Naive thymus-derived CD8-positive, alpha-beta T cell (primary cell): ENCODE results near the gene NADK2. TPM values are rescaled to one million over a fixed set of nuclear protein-coding genes. Genes with fewer than 3 reads are reported as not detected.

Experiments
- ATAC-seq, 2 donors: fragments of 150-1000 bp; cut with Tn5 transposase in 1 of 2; sonication (Bioruptor Pico), chemical (Tn5 transposase) in 1 of 2; 1 replicate in 1 of 2; 2 replicates in 1 of 2; pipeline ENCODE4 v1.10.0; 2021; ENCODE audit warnings: mild to moderate bottlenecking in 2 of 2, moderate library complexity in 2 of 2
- POLR2A ChIA-PET: fragments of 350-600 bp; sonication (Branson Sonifier 250); formaldehyde crosslinking; loops from one replicate; lab custom pipeline; 2021; ENCODE audit warnings: antibody characterized with exemption; lab: Charles Lee
- DNase-seq, 10 donors: peaks; one replicate each; pipeline versions ENCODE4 v3.0.0 to v3.0.0-alpha.2; 2020 to 2022
- H3K27ac Mint-ChIP-seq, 10 donors: one replicate each; pipeline ENCODE4 v1.8.0; 2020 to 2022; ENCODE audit warnings: mild to moderate bottlenecking in 10 of 10, mixed read lengths in 10 of 10, moderate library complexity in 4 of 10, inconsistent platforms in 1 of 10
- H3K27me3 Mint-ChIP-seq, 5 donors: one replicate each; pipeline ENCODE4 v1.8.0; 2021 to 2022; ENCODE audit warnings: mixed read lengths in 5 of 5
- H3K36me3 Mint-ChIP-seq, 3 donors: one replicate each; pipeline ENCODE4 v1.8.0; 2020 to 2022; ENCODE audit warnings: mixed read lengths in 3 of 3, mild to moderate bottlenecking in 2 of 3, inconsistent platforms in 1 of 3
- H3K4me1 Mint-ChIP-seq, 4 donors: one replicate each; pipeline ENCODE4 v1.8.0; 2021 to 2022; ENCODE audit warnings: mixed read lengths in 4 of 4
- H3K4me3 Mint-ChIP-seq, 10 donors: one replicate each; pipeline ENCODE4 v1.8.0; 2020 to 2022; ENCODE audit warnings: mild to moderate bottlenecking in 10 of 10, mixed read lengths in 10 of 10, moderate library complexity in 6 of 10, inconsistent platforms in 1 of 10
- H3K9me3 Mint-ChIP-seq, 9 donors: one replicate each; pipeline ENCODE4 v1.8.0; 2020 to 2022; ENCODE audit warnings: mixed read lengths in 9 of 9, mild to moderate bottlenecking in 3 of 9, inconsistent platforms in 1 of 9, moderate library complexity in 1 of 9
- polyA plus RNA-seq, 3 donors: library from polyadenylated mRNA; unstranded; fragments of 300-500 nt; fragmentation: Illumina TruSeq; gene quantifications; one replicate each; pipeline ENCODE4 v1.2.3, GENCODE V29; 2021
- total RNA-seq, 8 experiments: library from RNA in 2 of 8; stranded (reverse) in 2 of 8; gene quantifications; one replicate each; pipeline ENCODE4 v1.2.3 and lab custom pipeline; 2021 to 2026

The NADK2 gene
- total and polyA plus RNA-seq, 5 experiments from 2014 or later, result 4.7 to 15.7 (median 9.8) TPM

- no peaks in the 10 kb centered on the region for H3K36me3 Mint-ChIP-seq
- H3K4me3 Mint-ChIP-seq, result peak overlapping the region; percentile 85 to 95 (median 93)
- POLR2A ChIA-PET, result interaction anchor here (1.0 to 3.2 kb wide), 8 partner anchors 25 to 1327 kb away, joined by 3 to 41 read pairs (median 7); partner anchors contain the start of genes BRIX1, DNAJC21, LMBRD2 and NIPBL
- H3K9me3 Mint-ChIP-seq, result no peaks in the 10 kb centered on the region
- no peak for ATAC-seq
- H3K4me1 Mint-ChIP-seq, result peaks cover 24 to 49% (median 45%) of the 10 kb centered on the region in 4 donors
- no peaks in the 10 kb centered on the region for H3K27me3 Mint-ChIP-seq
- DNase-seq, result peak in 3 of 10 donors; percentile 9 to 26 (median 17)
- H3K27ac Mint-ChIP-seq, result peak overlapping the region; percentile 89 to 97 (median 96)
These were observed 1.1 kb upstream of the NADK2 start for GRCh38 chr5:36242534-36243485.

GRCh38 chr5:36240779-36241630, 720 bp downstream of the NADK2 start:
- no peaks in the 10 kb centered on the region for H3K27me3 Mint-ChIP-seq
- H3K4me1 Mint-ChIP-seq, result peaks cover 28 to 62% (median 51%) of the 10 kb centered on the region in 4 donors
- POLR2A ChIA-PET, result interaction anchor here (0.6 to 3.2 kb wide), 11 partner anchors 13 to 1325 kb away, joined by 3 to 41 read pairs (median 4); partner anchors contain the start of genes BRIX1, DNAJC21, LMBRD2 and NIPBL
- no peaks in the 10 kb centered on the region for H3K9me3 Mint-ChIP-seq
- H3K4me3 Mint-ChIP-seq, result peak overlapping the region; percentile 68 to 90 (median 86)
- DNase-seq (peak in 5 of 10 donors; percentile 4 to 40 (median 24)), ATAC-seq (peak in 1 of 2 donors; percentile 4)
- no peaks in the 10 kb centered on the region for H3K36me3 Mint-ChIP-seq
- peak overlapping the region; percentile 33 to 93 (median 88) for H3K27ac Mint-ChIP-seq

- peak in 2 of 10 donors; percentile 19 for DNase-seq
- H3K4me1 Mint-ChIP-seq, result peaks cover 28 to 62% (median 52%) of the 10 kb centered on the region in 4 donors
- H3K36me3 Mint-ChIP-seq, result no peaks in the 10 kb centered on the region
- no peaks in the 10 kb centered on the region for H3K9me3 Mint-ChIP-seq
- POLR2A ChIA-PET, result interaction anchor here (0.6 kb wide), 1 partner anchor 32 kb away, joined by 3 read pairs; no protein-coding TSS in a partner anchor
- peak overlapping the region; percentile 68 to 90 (median 86) for H3K4me3 Mint-ChIP-seq
- H3K27me3 Mint-ChIP-seq, result no peaks in the 10 kb centered on the region
- no peak for ATAC-seq
- peak overlapping the region; percentile 33 to 93 (median 86) for H3K27ac Mint-ChIP-seq
These were observed 2.1 kb downstream of the NADK2 start for GRCh38 chr5:36239370-36240293.

GRCh38 chr5:36238502-36239295, 3.0 kb downstream of the NADK2 start:
- peaks cover 24 to 58% (median 46%) of the 10 kb centered on the region in 4 donors for H3K4me1 Mint-ChIP-seq
- no peaks in the 10 kb centered on the region for H3K36me3 Mint-ChIP-seq
- ATAC-seq, result no peak
- no peaks in the 10 kb centered on the region for H3K27me3 Mint-ChIP-seq
- no peaks in the 10 kb centered on the region for H3K9me3 Mint-ChIP-seq
- peak in 1 of 10 donors; percentile 18 for DNase-seq
- H3K4me3 Mint-ChIP-seq, result no peak overlapping the region
- peak overlapping the region in 9 of 10 donors; percentile 3 to 88 (median 25) for H3K27ac Mint-ChIP-seq
- POLR2A ChIA-PET, result interaction anchor here (1.1 kb wide), 1 partner anchor 25 kb away, joined by 4 read pairs; no protein-coding TSS in a partner anchor

GRCh38 chr5:36237751-36238150, 4.0 kb downstream of the NADK2 start:
- no peaks in the 10 kb centered on the region for H3K27me3 Mint-ChIP-seq
- peak overlapping the region in 3 of 10 donors; percentile 2 to 51 (median 27) for H3K27ac Mint-ChIP-seq
- H3K9me3 Mint-ChIP-seq, result no peaks in the 10 kb centered on the region
- H3K4me1 Mint-ChIP-seq, result peaks cover 25 to 49% (median 37%) of the 10 kb centered on the region in 4 donors
- H3K4me3 Mint-ChIP-seq, result no peak overlapping the region
- POLR2A ChIA-PET, result interaction anchor here (1.1 kb wide), 1 partner anchor 24 kb away, joined by 4 read pairs; no protein-coding TSS in a partner anchor
- no peaks in the 10 kb centered on the region for H3K36me3 Mint-ChIP-seq
- DNase-seq (no peak), ATAC-seq (no peak)

GRCh38 chr5:36236801-36237200, 4.9 kb downstream of the NADK2 start:
- POLR2A ChIA-PET, result no interaction called here
- ATAC-seq (no peak), DNase-seq (no peak)
- no peaks in the 10 kb centered on the region for H3K36me3 Mint-ChIP-seq
- peaks cover 24 to 41% (median 33%) of the 10 kb centered on the region in 4 donors for H3K4me1 Mint-ChIP-seq
- H3K4me3 Mint-ChIP-seq, result no peak overlapping the region
- H3K27me3 Mint-ChIP-seq, result no peaks in the 10 kb centered on the region
- no peaks in the 10 kb centered on the region for H3K9me3 Mint-ChIP-seq
- H3K27ac Mint-ChIP-seq, result peak overlapping the region in 4 of 10 donors; percentile 27 to 55 (median 30)

- Mint-ChIP-seq H3K4me1 (peaks cover 9 to 19% (median 16%) of the 10 kb centered on the region in 4 donors), H3K9me3 (no peaks in the 10 kb centered on the region), H3K4me3 (no peak overlapping the region), H3K36me3 (peaks cover 0 to 2% (median 0%) of the 10 kb centered on the region in 3 donors), H3K27me3 (no peaks in the 10 kb centered on the region), H3K27ac (no peak overlapping the region)
- POLR2A ChIA-PET, result no interaction called here
- DNase-seq (no peak), ATAC-seq (no peak)
These were observed 9.2 kb downstream of the NADK2 start for GRCh38 chr5:36232533-36232932.

GRCh38 chr5:36230151-36230790, 11.5 kb downstream of the NADK2 start:
- Mint-ChIP-seq H3K4me3 (no peak overlapping the region), H3K27me3 (no peaks in the 10 kb centered on the region), H3K36me3 (peaks cover 0 to 9% (median 2%) of the 10 kb centered on the region in 3 donors), H3K9me3 (no peaks in the 10 kb centered on the region), H3K27ac (no peak overlapping the region), H3K4me1 (peaks cover 4 to 16% (median 7%) of the 10 kb centered on the region in 4 donors)
- ATAC-seq (no peak), DNase-seq (no peak)
- POLR2A ChIA-PET, result interaction anchor here (0.7 kb wide), 1 partner anchor 13 kb away, joined by 3 read pairs; no protein-coding TSS in a partner anchor

GRCh38 chr5:36228505-36228904, 13.2 kb downstream of the NADK2 start:
- H3K36me3 Mint-ChIP-seq, result peaks cover 0 to 16% (median 2%) of the 10 kb centered on the region in 3 donors
- H3K9me3 Mint-ChIP-seq, result no peaks in the 10 kb centered on the region
- no peaks in the 10 kb centered on the region for H3K27me3 Mint-ChIP-seq
- peaks cover 4 to 16% (median 7%) of the 10 kb centered on the region in 4 donors for H3K4me1 Mint-ChIP-seq
- POLR2A ChIA-PET, result no interaction called here
- no peak overlapping the region for H3K27ac Mint-ChIP-seq
- ATAC-seq, result no peak
- H3K4me3 Mint-ChIP-seq, result no peak overlapping the region
- DNase-seq, result no peak

- Mint-ChIP-seq H3K36me3 (peaks cover 0 to 16% (median 2%) of the 10 kb centered on the region in 3 donors), H3K27me3 (no peaks in the 10 kb centered on the region), H3K27ac (no peak overlapping the region), H3K4me1 (peaks cover 2 to 8% (median 5%) of the 10 kb centered on the region in 4 donors), H3K4me3 (no peak overlapping the region), H3K9me3 (no peaks in the 10 kb centered on the region)
- DNase-seq (no peak), ATAC-seq (no peak)
- POLR2A ChIA-PET, result interaction anchor here (1.0 kb wide), 1 partner anchor 14 kb away, joined by 3 read pairs; the partner anchor contains the start of gene NADK2
These were observed 14.7 kb downstream of the NADK2 start for GRCh38 chr5:36227046-36227445.
